Panc1 (cell line): ENCODE results near the gene USP24. TPM values are rescaled to one million over a fixed set of nuclear protein-coding genes. Genes with fewer than 3 reads are reported as not detected.

Experiments
- ATAC-seq: fragments of 200-7000 bp; cut with Tn5 transposase; 2 replicates; pipeline ENCODE4 v1.9.1; 2020; ENCODE audit warnings: mild to moderate bottlenecking, moderate library complexity
- Bru-seq: library from RNA; stranded (reverse); fragments of 400-500 nt; gene quantifications from one replicate; lab custom pipeline; 2021; lab: Mats Ljungman, UMichigan
- BruChase-seq, 2 experiments: library from RNA; stranded (reverse); fragments of 400-500 nt; gene quantifications; one replicate each; lab custom pipeline; 2021; lab: Mats Ljungman, UMichigan
- BruUV-seq: library from RNA; stranded (reverse); fragments of 400-500 nt; replicated peaks from 2 replicates; lab custom pipeline; 2021; lab: Mats Ljungman, UMichigan
- CTCF ChIA-PET: fragments of 300-600 bp; sonication (Branson Sonifier 250); formaldehyde crosslinking; loops from one replicate; lab custom pipeline; 2022; ENCODE audit warnings: antibody characterized with exemption; lab: Charles Lee
- POLR2A ChIA-PET: fragments of 300-600 bp; sonication (Branson Sonifier 250); formaldehyde crosslinking; loops from one replicate; lab custom pipeline; 2022; ENCODE audit warnings: antibody characterized with exemption; lab: Charles Lee
- DNase-seq: peaks from one replicate; pipeline ENCODE4 v3.0.0-alpha.2; 2010; ENCODE audit warnings: low read depth, low spot score
- H3K27ac ChIP-seq: 2 replicates; pipeline ENCODE4 v1.5.1; 2011; ENCODE audit warnings: mild to moderate bottlenecking, low read length, inconsistent platforms
- H3K27me3 ChIP-seq: fragments of 200-500 bp; sonication (Bioruptor generic); 2 replicates; pipeline ENCODE4 v1.6.0; 2014; ENCODE audit warnings: low read length, inconsistent platforms; ENCODE audit not compliant: control insufficient read depth, insufficient read depth
- H3K36me3 ChIP-seq: fragments of 200-500 bp; sonication (Bioruptor generic); 2 replicates; pipeline ENCODE4 v1.5.1; 2014; ENCODE audit warnings: inconsistent platforms, mild to moderate bottlenecking, low read length, moderate library complexity; ENCODE audit not compliant: control insufficient read depth, insufficient read depth
- H3K4me1 ChIP-seq: 2 replicates; pipeline ENCODE4 v1.5.1; 2011; ENCODE audit warnings: inconsistent platforms, mild to moderate bottlenecking, low read length, moderate library complexity; ENCODE audit not compliant: control insufficient read depth, insufficient read depth
- H3K4me3 ChIP-seq, 2 experiments: 2 replicates each; pipeline ENCODE4 v1.5.1; 2011 to 2012; ENCODE audit warnings: low read depth in 2 of 2, low read length in 2 of 2, mild to moderate bottlenecking in 2 of 2, inconsistent platforms in 1 of 2, moderate library complexity in 1 of 2
- H3K9me3 ChIP-seq: fragments of 200-500 bp; sonication (Bioruptor generic); 2 replicates; pipeline ENCODE4 v1.5.1; 2014; ENCODE audit warnings: low read depth, mild to moderate bottlenecking, inconsistent platforms, low read length, moderate library complexity; ENCODE audit not compliant: control insufficient read depth, insufficient read depth
- CTCF ChIP-seq: fragments of 450-650 bp; IDR thresholded peaks from 2 replicates; pipeline ENCODE4 v1.5.1; 2017; ENCODE audit warnings: mild to moderate bottlenecking
- POLR2AphosphoS5 ChIP-seq: IDR thresholded peaks from 2 replicates; pipeline ENCODE4 v1.6.1; 2012; ENCODE audit warnings: mild to moderate bottlenecking, low read depth, low read length, moderate library complexity
- REST ChIP-seq, 2 experiments: IDR thresholded peaks; 2 replicates each; pipeline ENCODE4 v1.6.1; 2011 to 2012; ENCODE audit warnings: low read depth in 2 of 2, control low read depth in 1 of 2, low read length in 1 of 2, mild to moderate bottlenecking in 1 of 2, moderate library complexity in 1 of 2; ENCODE audit not compliant: insufficient read depth in 1 of 2
- SIN3A ChIP-seq: IDR thresholded peaks from 2 replicates; pipeline ENCODE4 v1.6.1; 2012; ENCODE audit warnings: low read depth, mild to moderate bottlenecking, low read length, moderate library complexity, borderline replicate concordance; ENCODE audit not compliant: insufficient read depth
- TCF7L2 ChIP-seq: IDR thresholded peaks from 2 replicates; pipeline ENCODE4 v1.6.1; 2011; ENCODE audit warnings: mild to moderate bottlenecking, low read depth, low read length, inconsistent platforms
- in situ Hi-C: cut with HindIII; loops from 2 replicates; pipeline ENCODE4 v1.10.0; 2016; ENCODE audit warnings: low sequenced_read_pairs, low pct_unique_long_range_greater_than_20kb
- intact Hi-C: fragments of 100-400 bp; cut with micrococcal nuclease; formaldehyde crosslinking; loops from one replicate; pipeline ENCODE4 v1.10.0; 2022; ENCODE audit not compliant: unreplicated experiment
- long read RNA-seq: library from polyadenylated mRNA; unstranded; transcript quantifications from one replicate; pipeline ENCODE4 v2.0.0, GENCODE V29; 2021; ENCODE audit not compliant: unreplicated experiment
- polyA plus RNA-seq: library from polyadenylated mRNA; unstranded; fragments of >200 nt; gene quantifications from one replicate; pipeline ENCODE4 v1.2.1, GENCODE V29; 2012; ENCODE audit warnings: missing spikeins; ENCODE audit not compliant: insufficient read length
- total RNA-seq: library from RNA; stranded (reverse); gene quantifications from one replicate; pipeline ENCODE4 v1.2.1, GENCODE V29; 2021; ENCODE audit not compliant: unreplicated experiment

USP24 gene
- total RNA-seq (52.2 TPM), Bru-seq, nascent RNA (percentile 95 among the genes with signal in this experiment), BruChase-seq, experiment 1, labeled RNA remaining after a 2-hour chase (percentile 90 among the genes with signal in this experiment), BruChase-seq, experiment 2, labeled RNA remaining after a 6-hour chase (percentile 91 among the genes with signal in this experiment)
- polyA plus RNA-seq = 19.9 TPM
- long read RNA-seq, full-length matches to known transcripts = 1 of 30 reads
- long read RNA-seq, partial matches to known transcripts = 18 of 30 reads
- long read RNA-seq, other reads (novel, unspliced or antisense) = 11 of 30 reads

GRCh38 chr1:55215194-55216021 lies at the start of gene USP24:
Gene USP24, minus strand, starts transcription at chr1:55215364. Its CDS starts 251 bp downstream, at chr1:55215113.
- POLR2A ChIA-PET = no interaction called here
- TF ChIP-seq REST (IDR thresholded peaks at IDR 0.05; ENCODE audit: insufficient read depth in 1 of 2, low read depth in 2 of 2, low read length in 1 of 2) = 0 out of 4 replicates have a peak, but pooled peaks of 1 of the 2 experiments have one; percentile 12
- no peak for TF ChIP-seq CTCF
- TF ChIP-seq POLR2AphosphoS5 = peak; percentile 80
- peak; percentile 53; the same call in 1 of the 2 replicates for TF ChIP-seq TCF7L2
- 0 out of 2 replicates have a peak, but pooled peaks have one; percentile 61 for TF ChIP-seq SIN3A
- intact Hi-C loops (loop anchor here (5.0 kb wide), 1 partner anchor 62 kb away; no protein-coding TSS in a partner anchor), in situ Hi-C loops (no loop called here)
- peak; percentile 90 for ATAC-seq
- DNase-seq = no peak
- Histone ChIP-seq H3K27ac (peak within 1 kb of the TSS; percentile 97), H3K27me3 (no peaks in the 10 kb centered on the region), H3K4me3 (peak within 1 kb of the TSS; percentile 69 to 86), H3K4me1 (peaks cover 38% of the 10 kb centered on the region), H3K36me3 (no peaks in the 10 kb centered on the region; the same call in 1 of the 2 replicates), H3K9me3 (no peaks in the 10 kb centered on the region)
- BruUV-seq = no TSS peak
- CTCF ChIA-PET = no interaction called here

- ATAC-seq (no peak), DNase-seq (no peak)
- CTCF ChIA-PET = no interaction called here
- Histone ChIP-seq H3K4me3 (no peak overlapping the region), H3K9me3 (no peaks in the 10 kb centered on the region; the same call in 1 of the 2 replicates), H3K27me3 (no peaks in the 10 kb centered on the region), H3K27ac (no peak overlapping the region), H3K36me3 (no peaks in the 10 kb centered on the region), H3K4me1 (no peaks in the 10 kb centered on the region)
- POLR2A ChIA-PET = no interaction called here
- no peak for TF ChIP-seq TCF7L2
- no peak for TF ChIP-seq REST (IDR thresholded peaks at IDR 0.05; ENCODE audit: insufficient read depth in 1 of 2, low read depth in 2 of 2, low read length in 1 of 2)
- TF ChIP-seq SIN3A = no peak
- TF ChIP-seq POLR2AphosphoS5 = no peak
- TF ChIP-seq CTCF = no peak
- intact Hi-C loops (no loop called here), in situ Hi-C loops (no loop called here)
- BruUV-seq = no TSS peak
These were observed 47.7 kb upstream of the USP24 start for GRCh38 chr1:55262822-55263221.
